ENCODE measurements around the gene S100B.

Gene S100B

DNA sequence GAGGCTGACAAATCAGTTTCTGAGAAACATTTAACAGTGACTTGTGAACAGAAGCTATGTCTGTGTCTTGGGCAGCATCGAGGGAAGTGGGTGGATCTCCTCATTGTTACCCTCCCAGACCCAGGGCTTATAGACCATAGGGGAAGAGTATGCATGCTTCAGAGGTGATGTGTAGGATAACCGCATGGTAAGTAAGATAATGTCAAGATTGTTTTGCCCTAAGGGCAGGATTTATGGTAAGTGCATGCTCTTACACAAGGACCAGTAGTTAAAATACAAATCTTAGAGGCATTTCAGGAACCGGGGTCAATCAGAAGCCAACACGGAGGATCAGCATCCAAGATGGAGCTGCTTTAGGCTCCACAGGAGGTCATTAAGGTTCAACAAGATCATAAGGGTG lies 22.8 kb upstream of the S100B start:
- DNase-seq = no peak

DNA sequence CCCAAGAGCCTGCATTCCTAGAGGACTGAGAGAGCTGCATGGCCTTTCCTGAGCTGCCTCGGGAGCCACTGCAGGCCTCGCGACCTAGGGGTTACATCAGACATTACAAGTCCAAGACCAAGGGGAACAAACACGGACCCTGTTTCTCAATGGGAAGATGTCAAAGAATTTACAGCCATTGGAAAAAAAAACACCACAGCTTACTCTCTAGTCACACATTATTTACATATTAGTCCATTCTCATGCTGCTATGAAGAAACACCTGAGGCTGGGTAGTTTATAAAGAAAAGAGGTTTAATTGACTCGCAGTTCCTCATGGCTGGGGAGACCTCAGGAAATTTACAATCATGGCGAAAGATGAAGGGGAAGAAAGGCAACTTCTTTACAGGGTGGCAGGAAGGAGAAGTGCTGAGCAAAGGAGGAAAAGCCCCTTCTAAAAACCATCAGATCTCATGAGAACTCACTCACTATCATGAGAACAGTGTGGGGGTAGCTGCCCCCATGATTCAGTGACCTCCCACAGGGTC lies 22.2 kb upstream of the S100B start:
- DNase-seq = no peak

DNA sequence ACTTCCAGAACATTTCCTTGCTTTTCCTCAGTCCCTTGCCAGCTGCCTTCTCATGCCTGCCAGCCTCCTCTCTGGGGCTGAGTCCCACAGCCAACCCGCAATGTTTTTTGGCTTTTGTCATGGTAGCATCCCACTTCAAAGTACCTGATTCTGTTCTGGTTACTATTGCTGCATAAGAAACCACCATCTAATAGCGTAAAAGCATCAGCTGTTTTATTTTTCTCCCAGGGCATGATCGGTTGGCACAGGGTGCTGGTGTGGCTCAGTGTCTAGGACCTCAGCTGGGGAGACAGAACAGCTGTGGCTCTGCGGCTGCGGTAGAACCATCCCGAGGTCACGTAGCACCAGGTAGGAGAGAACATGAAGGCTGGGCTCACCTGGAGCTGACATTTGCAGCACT lies 21.7 kb upstream of the S100B start:
- no peak for DNase-seq

DNA sequence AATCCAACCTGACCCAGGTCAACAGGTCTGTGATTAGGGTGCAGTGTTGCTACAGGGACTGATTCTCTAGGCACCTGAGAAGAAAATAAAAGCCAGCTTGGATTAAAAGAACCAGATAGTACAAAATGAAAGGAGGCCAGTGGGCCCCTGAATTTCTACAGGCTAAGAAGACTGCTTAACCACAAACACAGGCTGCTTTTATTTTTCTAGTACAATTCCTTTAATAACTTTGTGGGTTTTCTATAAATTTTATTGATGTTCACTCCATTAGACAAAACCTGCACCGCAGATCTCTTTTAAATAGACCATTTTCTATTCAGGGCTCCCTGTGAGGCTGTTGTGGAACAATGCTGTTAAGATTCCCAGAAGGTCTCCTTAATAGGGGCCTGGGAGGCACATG lies 20.9 kb upstream of the S100B start:
- no peak for DNase-seq

DNA sequence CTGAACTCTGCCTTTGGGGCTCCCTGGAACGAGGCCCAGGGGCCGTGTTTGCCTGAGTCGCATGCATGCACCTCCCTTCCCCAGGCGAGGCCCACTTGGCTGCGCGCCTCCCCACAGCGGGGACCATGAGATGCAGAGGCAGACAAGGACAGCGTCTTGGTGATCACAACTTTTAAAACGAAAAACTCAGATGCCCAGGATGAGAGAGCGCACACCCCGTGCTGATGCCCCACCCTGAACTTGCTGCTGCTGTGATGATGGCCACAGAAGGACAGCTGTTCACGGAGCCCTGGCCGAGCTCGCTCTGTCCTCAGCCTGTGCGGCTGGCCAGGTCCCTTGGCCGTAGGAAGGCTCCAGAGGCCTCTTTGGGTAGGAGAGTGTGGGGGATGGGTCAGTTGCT lies 19.2 kb upstream of the S100B start:
- no peak for DNase-seq

DNA sequence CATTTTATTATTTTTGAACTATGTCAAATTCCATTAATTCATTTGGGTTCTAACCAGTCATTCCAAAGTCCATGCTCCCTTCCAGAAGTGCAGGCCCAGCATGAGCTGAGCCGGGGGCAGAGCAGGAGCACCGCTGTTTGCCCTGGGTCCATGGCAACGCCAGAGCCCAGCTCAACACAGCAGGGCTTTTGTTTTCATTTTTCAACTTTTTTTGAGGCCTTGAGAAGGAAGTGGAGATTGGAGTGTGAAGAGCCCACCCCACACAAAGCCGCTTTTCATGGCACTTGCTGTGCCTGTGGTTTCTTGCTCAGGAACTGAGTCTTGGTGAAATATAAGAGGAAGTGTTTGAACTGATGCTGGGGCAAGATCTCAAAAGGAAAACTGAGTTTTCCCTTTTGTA lies 17.3 kb upstream of the S100B start:
- DNase-seq = no peak

DNA sequence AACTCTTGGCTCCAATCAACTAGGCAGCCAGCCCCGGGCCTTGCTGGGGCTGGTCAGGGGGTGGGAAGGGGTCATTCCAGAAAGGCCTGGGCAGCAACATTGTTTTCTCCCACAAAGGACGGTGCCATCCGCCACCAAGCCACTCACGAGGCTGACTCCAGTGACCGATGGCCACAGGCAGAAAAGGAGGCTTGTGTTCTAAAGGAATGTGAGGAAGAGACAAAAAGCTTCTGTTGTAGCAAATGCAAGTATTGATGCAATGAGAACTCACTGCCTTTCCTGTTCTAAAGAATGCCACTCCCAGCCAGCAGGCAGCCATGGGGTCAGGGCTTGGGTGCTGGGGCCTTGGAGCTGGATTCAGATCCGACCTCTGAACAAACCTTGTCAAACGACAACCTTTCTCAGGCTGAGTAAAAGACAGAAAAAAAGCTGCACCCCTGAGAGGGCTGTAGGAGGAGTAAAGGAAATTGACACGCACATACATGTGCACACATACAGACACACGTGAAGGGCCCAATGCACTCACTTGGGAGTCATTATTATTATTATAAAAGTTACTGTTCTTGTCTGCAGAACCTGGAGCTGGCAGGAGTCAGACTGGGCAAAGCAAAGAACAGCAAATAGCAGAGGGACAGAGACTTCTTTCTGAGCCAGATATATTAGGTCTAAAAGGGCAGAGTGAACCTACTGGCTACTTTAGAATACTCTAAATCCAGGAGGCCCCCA lies 16.7 kb upstream of the S100B start:
- DNase-seq = no peak

DNA sequence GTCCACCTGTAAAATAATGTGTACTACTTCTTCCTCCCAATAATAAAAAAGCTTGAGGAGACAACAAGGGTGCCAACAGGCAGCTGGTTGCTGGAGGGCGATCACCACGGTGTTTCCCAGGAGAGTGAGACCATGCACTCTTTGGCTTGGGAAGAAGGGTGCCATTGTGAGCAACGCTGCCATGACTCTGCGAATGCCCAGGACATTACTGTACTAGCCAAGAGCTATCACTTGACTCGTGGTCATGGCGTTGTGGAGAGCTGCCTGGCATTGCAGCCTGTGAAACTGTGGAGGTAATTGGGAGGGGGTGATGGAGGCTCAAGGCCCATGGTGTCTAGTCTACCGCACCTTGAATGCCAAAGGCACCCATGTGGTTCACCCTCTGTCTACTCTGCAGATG lies 16.0 kb upstream of the S100B start:
- no peak for DNase-seq

DNA sequence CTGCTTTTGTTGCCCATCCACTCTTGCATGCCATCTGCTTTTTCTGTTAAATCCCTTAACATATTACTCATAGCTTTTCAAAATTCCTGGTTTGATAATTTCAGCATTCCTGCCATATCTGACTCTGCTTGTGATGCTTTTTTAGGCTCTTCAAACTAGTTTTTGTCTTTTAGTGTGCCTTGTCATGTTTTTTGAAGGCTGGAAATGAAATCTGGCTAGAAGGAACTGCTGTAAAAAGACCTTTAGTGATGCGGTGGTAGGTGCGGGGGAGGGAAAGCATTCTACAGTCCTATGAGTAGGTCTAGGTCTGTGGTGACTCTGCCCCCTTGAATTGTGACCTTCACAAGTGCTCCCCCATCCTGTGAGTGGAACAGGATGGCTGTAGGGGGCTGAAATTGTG lies 15.0 kb upstream of the S100B start:
- no peak for DNase-seq

DNA sequence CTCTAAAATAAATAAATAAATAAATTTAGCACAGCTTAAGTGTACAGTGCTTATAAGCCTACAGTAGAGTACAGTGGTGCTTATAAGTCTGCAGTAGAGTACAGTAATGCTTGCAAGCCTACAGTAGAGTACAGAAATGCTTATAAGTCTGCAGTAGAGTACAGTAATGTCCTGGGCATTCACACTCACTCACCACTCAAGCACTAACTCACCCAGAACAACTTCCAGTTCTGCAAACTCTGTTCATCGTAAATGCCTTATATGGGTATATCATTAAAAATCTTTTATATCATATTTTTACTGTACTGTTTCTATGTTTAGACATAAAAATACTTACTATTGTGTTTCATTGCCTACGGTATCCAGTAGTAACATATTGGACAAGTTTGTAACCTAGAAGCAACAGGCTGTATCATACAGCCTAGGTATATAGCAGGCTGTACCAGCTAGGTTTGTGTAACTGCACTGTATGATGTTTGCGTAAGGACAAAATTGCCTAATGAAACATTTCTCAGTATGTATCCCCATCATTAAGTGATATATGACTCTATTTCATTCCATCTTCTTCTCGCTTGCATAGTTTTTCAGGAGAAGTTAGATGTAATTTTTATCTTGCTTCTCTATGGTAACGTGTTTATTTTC lies 14.0 kb upstream of the S100B start:
- no peak for DNase-seq

DNA sequence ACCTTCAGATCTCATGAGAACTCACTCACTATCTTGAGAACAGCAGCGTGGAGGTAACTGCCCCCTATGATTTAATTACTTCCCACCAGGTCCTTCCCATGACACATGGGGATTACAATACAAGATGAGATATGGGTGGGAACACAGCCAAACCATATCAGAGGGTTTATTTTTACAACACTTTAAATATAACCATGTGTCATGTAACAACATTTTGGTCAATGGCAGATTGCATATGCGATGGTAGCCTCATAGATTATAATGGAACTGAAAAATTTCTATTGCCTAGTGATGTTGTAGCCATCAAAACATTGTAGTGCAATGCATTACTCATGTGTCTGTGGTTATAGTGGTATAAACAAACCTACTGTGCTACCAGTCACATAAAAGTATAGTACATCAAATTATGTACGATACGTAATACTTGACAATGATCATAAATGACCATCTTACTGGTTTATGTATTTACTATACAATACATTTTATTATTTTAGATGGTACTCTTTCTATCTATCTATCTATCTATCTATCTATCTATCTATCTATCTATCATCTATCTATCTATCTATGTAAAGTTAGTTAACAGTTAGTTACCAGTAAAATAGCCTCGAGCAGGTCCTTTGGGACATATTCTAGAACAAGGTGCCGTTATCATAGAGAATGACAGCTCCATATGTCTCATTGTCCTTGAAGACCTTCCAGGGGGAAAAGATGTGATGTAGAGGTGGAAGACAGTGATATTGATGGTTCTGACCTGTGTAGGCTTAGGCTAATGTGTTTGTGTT lies 12.6 kb upstream of the S100B start:
- DNase-seq = no peak

DNA sequence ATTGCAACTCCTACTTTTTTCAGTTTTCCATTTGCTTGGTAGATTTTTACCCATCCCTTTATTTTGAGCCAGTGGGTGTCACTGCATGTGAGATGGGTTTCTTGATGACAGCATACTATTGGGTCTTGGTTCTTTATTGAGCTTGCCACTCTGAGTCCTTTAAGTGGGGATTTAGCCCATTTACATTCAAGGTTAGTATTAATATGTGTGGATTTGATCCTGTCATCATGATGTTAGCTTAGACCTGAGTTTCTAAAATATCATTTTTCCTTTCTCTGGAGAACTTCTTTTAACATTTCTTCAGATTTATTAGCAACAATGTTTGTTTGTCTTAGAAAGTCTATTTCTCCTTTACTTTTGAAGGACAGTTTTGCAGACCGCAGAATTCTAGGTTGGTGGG lies 11.8 kb upstream of the S100B start:
- DNase-seq = no peak

DNA sequence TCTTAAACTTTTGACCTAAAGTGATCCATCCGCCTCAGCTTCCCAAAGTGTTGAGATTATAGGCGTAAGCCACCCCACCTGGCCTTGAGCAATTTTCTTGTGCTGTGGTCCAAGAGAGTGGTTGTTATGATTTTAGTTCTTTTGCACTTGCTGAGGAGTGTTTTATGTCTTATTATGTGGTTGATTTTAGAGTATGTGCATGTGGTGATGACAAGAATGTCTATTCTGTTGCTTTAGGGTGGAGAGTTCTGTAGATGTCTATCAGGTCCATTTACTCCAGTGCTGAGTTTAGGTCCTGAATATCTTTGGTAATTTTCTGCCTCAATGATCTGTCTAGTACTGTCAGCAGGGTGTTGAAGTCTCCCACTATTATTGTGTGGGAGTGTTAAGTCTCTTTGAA lies 11.2 kb upstream of the S100B start:
- no peak for DNase-seq

DNA sequence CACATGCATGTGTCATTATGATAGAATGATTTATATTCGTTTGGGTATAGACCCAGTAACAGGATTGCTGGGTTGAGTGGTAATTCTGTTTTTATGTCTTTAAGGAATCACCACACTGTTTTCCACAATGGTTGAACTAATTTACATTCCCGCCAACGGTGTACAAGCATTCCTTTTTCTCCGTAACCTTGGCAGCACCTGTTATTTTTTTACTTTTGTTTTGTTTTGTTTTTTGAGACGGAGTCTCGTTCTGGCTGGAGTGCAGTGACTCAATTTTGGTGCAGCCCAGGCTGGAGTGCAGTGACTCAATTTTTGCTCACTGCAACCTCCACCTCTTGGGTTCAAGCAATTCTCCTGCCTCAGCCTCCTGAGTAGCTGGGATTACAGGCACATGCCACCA lies 8.5 kb upstream of the S100B start:
- no peak for DNase-seq

DNA sequence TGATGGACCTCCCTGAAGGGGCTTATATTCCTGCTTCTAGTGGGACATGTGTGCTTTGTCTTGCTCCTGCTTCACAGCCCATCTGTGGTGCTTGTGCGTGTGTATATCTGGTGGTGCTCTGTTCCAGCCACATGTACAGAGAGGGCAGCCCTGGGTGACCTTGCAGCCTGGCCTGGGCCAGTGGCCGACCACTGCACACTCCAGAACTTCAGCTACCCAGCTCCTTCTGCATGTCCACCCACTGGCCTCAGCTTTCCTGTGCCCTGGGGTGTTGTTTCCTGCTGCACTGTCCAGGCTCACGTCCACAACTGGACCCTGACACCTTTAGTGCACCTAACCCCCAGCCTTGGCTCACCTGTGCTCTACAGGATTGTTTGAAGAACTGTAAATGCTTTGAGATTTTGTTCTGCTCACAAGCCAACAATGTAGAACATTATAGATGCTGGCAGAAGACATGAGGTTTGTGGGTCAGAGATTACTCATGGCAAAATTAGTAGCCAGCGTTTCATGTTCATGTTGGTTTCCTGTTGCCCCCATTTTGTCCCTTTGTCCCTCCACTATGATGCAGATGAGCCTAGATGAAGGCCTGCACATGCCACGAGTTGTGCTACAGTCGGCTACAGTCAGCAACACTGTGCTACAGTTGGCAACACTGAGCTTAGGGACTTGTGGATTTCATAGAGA lies 5.3 kb upstream of the S100B start:
- DNase-seq = no peak

DNA sequence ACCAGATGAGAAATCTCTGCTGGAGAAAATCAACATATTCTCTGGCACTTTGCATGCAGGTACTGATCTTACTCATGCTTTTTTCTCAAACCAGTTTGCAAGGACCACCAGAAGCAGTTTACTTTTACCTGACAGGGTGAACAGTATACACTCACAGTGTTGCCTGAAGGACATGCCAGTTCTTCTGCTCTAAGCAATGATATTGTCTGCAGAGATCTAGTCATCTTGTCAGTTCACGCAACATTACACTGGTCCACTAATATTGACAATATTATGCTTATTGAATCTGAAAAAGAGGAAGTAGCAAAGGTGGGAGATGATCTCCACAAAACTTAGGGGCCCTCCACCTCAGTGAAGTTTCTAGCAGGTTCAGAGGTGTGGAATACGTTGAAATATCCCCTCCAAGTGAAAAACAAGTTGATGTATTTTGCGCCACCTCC lies 3.8 kb upstream of the S100B start:
- no peak for DNase-seq

DNA sequence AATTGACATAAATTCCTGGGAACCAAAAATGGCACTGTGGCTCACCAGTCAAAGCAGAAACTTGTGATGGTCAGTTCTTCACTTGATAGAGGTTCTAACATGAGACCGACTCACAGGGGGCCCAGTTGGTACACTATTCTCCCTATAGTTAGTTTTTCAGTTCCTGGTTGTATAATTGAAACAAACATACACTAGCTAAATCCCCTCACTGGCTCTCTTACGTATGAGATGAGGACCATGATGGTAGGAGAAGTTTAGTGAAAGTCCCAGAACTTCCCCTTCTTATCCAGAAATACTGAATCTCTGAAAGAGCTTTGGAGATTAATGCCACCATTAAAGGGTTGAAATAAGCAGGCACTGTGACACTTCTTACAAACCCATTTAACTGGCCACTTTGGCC lies 2.8 kb upstream of the S100B start:
- no peak for DNase-seq

DNA sequence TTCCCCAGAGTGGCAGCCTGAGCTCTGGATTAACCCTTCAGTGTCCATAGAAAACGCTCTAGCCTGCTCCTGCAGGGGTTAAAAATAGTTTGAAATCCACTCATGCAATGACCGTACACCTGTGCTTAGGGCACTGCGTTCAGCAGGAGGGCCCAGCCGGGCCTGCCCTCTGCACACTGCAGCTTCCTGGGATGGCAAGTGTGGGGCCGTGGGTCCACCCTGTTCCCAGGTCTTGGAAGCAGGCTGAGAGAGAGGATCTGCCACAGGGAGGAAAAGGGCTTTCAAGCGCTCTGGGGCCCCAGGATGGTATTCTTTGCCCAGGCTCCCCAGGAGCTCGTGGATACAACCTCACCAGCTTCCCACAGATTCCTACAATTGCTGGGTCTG lies 1.5 kb upstream of the S100B start:
- no peak for DNase-seq

DNA sequence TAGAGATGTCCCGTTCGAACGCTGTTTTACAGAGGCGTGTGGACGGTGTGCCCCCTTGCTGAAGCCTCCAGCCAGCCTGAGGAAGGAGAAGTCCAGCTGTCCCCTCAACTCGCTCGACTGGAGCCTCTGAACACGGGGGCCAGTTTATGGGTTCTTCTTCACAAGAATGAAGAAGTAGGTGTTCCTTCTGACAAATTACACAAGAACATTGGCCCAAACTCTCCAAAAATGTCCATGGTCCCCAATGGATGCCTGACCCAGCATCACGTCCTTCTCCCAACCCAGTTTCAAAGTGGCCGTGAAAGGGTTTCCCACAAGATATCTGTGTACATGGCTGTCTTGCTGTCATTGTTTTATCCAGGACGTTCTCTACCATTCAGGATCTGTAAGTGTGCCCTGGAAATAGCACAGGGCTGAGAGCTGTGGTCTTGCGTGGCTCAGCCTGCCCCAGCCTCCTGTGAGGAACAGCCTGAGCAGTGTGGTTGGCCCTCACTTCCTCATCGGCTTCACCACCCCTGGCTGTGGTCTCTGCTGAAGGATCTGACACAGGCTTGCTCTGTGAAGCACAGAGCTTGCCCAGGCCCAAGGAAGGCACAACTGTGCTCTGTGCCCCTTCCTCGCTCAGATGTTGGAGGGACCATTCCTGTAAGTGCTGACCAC lies 1.0 kb upstream of the S100B start:
- DNase-seq = no peak

DNA sequence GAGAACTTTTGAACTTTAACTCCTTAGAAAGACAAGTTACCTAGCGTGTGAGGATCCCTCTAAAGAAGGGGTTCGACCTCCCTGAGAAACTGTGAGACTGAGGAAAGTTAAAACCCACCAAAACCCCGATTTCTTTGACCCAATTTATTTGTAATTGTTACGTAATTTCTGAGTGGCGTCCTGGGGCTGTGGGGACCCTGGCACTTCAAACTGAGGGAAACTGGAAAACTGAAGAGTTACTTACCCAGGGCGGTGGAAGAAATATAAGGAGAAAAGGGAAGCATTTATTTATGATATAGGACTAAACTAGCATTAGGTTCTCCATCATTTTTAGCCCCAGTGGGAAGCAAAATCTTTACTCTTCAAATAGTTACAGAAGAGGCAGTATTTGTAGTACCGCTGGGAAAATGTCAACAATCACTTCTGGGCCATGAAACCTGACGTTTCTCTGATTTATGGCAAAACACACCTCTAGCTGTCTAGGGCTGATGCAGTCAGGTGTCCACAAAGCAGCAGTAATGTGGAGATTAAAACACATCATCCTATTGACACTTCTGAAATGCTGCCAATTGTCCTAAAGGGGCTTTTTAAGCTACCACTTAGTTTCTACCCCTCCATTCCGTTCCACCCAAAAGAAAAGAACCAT lies 430 bp downstream of the S100B start:
- DNase-seq = no peak

DNA sequence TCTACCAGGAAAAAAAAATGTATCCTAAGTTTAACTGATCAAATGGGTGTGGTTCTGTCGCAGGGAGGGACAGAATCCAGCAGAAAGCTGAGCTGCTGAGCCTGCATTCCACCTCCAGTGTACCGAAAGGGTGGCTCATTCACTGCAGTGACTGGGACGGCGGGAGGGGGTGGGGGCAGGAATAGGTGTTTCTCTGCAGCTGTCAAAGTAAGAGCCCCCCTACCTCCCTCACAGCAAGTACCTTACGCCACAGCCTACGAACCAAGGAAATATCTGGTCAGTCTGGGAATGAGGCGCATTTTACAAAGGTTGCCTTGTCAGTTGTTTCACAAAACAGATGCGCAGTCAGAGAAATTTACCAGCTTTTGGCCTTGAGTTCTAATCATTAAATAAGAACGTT lies 1.7 kb downstream of the S100B start:
- DNase-seq = no peak

DNA sequence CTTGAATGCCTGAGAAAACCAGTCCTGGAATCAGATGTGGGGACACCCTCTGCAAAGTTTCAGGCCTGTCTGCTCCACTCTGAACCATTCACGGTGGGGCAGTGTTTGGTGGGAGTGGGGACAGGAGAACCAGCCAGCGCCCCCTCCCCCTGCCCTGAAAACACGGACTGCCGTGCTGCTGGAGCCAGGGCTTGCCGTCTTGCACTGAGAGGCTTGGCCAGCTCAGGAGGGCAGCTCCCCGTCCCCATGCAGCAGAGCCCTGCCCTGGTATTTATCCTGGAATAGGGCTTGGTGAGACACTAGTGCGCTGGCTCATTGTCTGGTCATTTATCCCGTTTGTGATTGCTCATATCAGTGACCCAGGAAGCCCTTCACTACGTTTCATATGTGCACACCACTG lies 3.9 kb downstream of the S100B start:
- no peak for DNase-seq
